IPS-18a (cell line): ENCODE measurements around the gene GPC3.

Experiments
- H3K27ac ChIP-seq: one replicate; pipeline ENCODE4 v1.5.1; 2013; ENCODE audit warnings: low read length
- H3K27me3 ChIP-seq: one replicate; pipeline ENCODE4 v1.6.1; 2013; ENCODE audit warnings: mild to moderate bottlenecking, low read length; ENCODE audit not compliant: control insufficient read depth, insufficient read depth
- H3K36me3 ChIP-seq: one replicate; pipeline ENCODE4 v1.6.1; 2013; ENCODE audit warnings: low read depth, low read length; ENCODE audit not compliant: control insufficient read depth
- H3K4me1 ChIP-seq: one replicate; pipeline ENCODE4 v1.6.1; 2013; ENCODE audit warnings: low read depth, low read length; ENCODE audit not compliant: control insufficient read depth
- H3K4me3 ChIP-seq: one replicate; pipeline ENCODE4 v1.5.1; 2013; ENCODE audit warnings: low read length
- H3K9ac ChIP-seq: one replicate; pipeline ENCODE4 v1.6.1; 2013; ENCODE audit warnings: mild to moderate bottlenecking, low read length, moderate library complexity
- H3K9me3 ChIP-seq: one replicate; pipeline ENCODE4 v1.6.1; 2013; ENCODE audit warnings: low read depth, low read length; ENCODE audit not compliant: control insufficient read depth

The GPC3 gene

DNA sequence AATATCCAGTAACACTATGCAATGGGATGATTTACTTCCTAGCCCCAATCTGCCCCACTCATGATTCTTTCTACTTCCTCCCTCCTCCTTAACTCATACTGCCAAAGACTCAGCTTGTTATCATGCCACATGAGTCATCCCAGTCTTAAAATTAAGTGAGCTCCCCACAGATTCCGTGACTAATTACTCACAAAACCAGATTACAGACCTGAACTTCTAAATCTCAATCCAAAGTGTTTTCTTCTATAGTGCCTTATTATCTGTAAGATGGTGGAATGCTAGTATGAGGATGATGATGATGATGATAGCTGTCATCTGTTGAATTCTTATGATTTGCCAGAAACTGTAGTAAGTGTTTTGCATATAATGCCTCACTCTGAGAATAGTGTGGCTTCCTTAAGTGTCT, 27.7 kb upstream of the GPC3 start:
- H3K9me3 ChIP-seq = peaks cover 7% of the 10 kb centered on the region
- H3K9ac ChIP-seq = no peak overlapping the region

DNA sequence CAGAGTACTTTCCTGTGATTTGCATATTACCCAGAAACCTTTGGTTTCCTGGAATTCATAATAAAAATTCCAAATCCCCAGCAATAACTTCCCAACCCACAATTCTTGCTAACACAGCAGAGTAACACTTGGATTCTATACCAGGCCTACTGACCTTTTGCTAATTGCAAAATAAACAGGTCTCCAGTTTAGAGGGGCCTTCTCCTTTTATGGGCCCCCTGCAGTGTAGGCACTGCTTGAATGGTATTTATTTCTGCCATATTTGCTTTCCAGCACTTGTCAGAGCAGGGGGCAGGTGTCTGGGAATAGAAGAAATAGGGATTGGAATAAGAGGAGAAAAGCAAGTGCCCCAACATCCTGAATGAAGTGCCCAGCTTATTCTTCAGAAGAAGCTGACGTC, 25.3 kb upstream of the GPC3 start:
- Histone ChIP-seq H3K9ac (no peak overlapping the region), H3K9me3 (peaks cover 15% of the 10 kb centered on the region), H3K36me3 (no peaks in the 10 kb centered on the region), H3K4me1 (no peaks in the 10 kb centered on the region), H3K27me3 (no peaks in the 10 kb centered on the region), H3K4me3 (no peak overlapping the region), H3K27ac (no peak overlapping the region)

More for the DNA sequence above, 27.7 kb upstream of the GPC3 start:
- Histone ChIP-seq H3K4me3 (no peak overlapping the region), H3K27me3 (no peaks in the 10 kb centered on the region), H3K27ac (no peak overlapping the region), H3K36me3 (no peaks in the 10 kb centered on the region), H3K4me1 (no peaks in the 10 kb centered on the region)

DNA sequence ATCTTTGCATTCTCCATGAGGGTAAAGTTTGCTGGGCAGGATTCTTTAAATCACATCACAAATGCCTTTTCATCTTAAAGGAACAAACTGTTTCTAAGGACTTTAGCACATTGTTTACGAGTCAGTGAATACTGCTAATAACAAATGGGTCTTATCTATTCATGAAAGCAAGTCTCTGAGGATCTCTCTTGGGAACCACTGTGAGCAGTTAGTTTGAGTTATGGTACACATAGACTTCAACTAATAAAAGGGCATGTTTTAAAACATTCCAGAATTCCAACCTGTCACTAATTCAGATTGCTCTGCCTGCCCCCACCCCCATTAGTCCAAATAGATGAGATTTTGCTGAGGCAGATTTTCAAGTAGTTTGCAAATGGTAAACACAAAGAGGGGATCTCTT, 22.3 kb upstream of the GPC3 start:
- H3K9ac ChIP-seq = no peak overlapping the region

DNA sequence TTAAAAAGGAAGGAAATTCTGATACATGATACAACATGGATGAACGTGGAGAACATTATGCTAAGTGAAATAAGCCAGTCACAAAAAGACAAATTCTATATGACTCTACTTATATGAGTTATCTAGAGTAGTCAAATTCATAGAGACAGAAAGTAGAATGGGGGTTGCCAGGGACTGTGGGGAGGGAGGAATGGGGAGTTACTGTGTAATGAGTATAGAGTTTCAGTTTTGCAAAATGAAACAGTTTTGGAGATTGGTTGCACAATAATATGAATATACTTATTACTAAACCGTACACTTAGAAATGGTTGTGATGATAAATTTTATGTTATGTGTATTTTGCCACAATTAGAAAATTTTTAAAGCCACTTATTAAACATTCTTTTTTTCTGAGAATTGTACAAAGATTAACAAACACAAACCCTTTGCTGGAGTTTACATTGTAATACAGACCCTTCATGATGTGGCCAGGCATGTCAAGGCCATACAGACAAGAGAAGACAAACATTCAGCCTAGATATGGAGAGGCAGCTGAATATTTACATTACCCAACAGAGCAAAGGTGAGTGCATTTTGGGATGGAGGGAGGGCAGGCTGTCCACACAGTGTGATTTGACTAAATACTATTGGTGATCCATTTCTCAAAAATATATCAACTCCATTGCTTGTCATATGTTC, 21.2 kb upstream of the GPC3 start:
- Histone ChIP-seq H3K4me1 (no peaks in the 10 kb centered on the region), H3K9ac (no peak overlapping the region), H3K9me3 (peaks cover 18% of the 10 kb centered on the region), H3K27me3 (no peaks in the 10 kb centered on the region), H3K36me3 (no peaks in the 10 kb centered on the region), H3K4me3 (no peak overlapping the region), H3K27ac (no peak overlapping the region)

More for the DNA sequence above, 22.3 kb upstream of the GPC3 start:
- Histone ChIP-seq H3K4me3 (no peak overlapping the region), H3K9me3 (peaks cover 18% of the 10 kb centered on the region), H3K4me1 (no peaks in the 10 kb centered on the region), H3K27me3 (no peaks in the 10 kb centered on the region), H3K36me3 (no peaks in the 10 kb centered on the region), H3K27ac (no peak overlapping the region)

DNA sequence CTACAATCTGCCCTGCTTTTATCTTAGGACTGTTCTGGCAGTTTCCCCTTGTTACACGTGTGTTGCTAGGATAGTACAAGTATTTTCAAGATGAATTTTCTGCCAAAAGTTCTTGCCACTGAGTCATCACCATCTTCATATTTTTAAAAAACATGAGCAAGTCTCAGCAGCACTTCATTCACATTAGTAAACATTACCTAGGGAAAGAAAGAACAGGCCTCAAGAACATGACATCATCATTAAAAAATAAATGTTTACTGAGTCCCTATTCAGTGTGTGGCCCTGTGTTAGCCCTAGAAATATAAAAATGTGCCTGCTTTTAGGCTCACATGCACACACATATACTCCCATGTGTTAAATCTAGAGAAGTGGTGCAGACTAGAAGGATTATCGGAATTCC, 18.7 kb upstream of the GPC3 start:
- no peak overlapping the region for H3K9ac ChIP-seq
- peaks cover 16% of the 10 kb centered on the region for H3K9me3 ChIP-seq
- no peak overlapping the region for H3K27ac ChIP-seq
- no peak overlapping the region for H3K4me3 ChIP-seq
- H3K27me3 ChIP-seq = no peaks in the 10 kb centered on the region
- H3K4me1 ChIP-seq = no peaks in the 10 kb centered on the region
- H3K36me3 ChIP-seq = no peaks in the 10 kb centered on the region

DNA sequence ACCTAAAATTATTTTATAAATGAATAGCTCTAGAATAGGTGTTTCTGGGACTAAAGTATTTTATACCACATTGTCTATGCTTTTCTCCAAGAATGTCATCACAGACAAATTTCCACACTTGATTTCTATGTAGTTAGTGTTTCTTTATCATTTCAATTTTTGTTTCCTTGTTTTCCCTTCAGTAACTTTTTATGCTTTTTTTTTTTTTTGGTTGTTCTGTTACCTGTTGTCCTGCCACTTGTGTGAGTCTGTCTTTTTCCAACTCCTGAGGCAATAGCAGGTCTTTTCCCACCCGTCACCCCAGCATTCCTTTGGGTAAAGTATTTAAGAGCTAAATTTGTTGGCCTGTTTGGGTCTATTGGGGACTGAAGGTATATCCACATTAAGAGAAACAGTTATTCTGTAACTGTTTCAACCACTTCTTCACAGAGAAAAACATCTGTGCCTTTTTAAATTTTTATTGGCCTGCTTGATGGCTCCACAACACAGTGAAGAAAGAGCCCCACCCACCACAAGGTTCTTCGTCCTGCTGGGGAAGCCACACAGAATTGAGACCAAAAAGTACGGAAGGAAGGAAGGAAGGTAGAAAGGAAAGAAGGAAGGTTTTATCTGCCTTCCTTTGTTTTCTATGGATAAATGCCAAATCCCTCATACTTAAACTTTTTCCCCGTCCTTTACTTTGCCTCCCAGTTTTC, 17.7 kb upstream of the GPC3 start:
- Histone ChIP-seq H3K4me1 (no peaks in the 10 kb centered on the region), H3K36me3 (no peaks in the 10 kb centered on the region), H3K9me3 (peaks cover 16% of the 10 kb centered on the region), H3K27ac (no peak overlapping the region), H3K9ac (no peak overlapping the region), H3K27me3 (no peaks in the 10 kb centered on the region), H3K4me3 (no peak overlapping the region)

DNA sequence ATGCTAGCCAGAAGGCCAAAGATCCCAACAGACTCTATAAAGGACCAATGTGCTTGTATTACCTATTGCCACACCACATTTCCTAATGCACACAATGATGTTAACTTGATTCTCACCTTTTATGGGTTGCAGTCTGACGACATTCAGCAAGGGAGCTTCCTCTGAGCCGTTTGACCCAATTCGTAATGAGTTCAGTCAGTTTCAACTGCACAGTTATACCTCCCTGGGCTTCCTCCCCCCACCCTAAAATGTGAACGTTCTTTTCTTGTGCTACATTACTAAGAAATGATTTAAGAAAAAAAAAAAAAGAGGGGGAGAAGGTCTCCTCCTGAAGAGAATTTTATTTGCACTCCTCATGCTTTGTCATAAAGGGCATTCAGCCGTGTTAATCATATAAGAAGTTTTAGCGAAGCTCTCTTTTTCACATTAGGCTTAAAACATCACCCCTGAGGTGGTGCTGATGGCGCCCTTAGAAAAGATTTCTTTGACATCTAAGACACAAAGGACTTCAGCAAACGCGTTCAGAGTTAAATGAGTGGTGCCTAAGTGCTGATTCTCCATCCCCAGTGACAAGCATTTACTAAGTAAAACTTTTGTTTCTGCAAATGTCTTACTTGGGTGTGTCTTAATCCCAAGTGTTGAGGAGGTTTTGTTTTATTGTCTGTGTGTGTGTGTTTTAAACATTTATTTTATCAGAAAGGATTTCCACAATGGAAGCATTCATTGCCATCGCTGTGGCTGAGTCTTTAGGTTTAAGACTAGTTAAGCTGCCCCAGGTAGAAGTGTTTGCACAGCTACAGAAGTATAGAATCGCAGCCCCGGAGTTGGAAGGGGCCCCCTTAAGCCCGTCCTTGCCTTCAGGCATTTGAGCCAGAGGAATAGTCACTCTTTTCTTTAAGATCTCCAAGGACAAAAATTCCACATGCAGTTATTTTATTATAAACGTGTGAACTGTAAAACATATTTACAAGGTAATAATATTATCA, 15.2 kb upstream of the GPC3 start:
- H3K4me3 ChIP-seq = no peak overlapping the region
- no peaks in the 10 kb centered on the region for H3K4me1 ChIP-seq
- H3K9me3 ChIP-seq = peaks cover 17% of the 10 kb centered on the region
- H3K9ac ChIP-seq = no peak overlapping the region
- no peak overlapping the region for H3K27ac ChIP-seq
- no peaks in the 10 kb centered on the region for H3K36me3 ChIP-seq
- H3K27me3 ChIP-seq = no peaks in the 10 kb centered on the region

DNA sequence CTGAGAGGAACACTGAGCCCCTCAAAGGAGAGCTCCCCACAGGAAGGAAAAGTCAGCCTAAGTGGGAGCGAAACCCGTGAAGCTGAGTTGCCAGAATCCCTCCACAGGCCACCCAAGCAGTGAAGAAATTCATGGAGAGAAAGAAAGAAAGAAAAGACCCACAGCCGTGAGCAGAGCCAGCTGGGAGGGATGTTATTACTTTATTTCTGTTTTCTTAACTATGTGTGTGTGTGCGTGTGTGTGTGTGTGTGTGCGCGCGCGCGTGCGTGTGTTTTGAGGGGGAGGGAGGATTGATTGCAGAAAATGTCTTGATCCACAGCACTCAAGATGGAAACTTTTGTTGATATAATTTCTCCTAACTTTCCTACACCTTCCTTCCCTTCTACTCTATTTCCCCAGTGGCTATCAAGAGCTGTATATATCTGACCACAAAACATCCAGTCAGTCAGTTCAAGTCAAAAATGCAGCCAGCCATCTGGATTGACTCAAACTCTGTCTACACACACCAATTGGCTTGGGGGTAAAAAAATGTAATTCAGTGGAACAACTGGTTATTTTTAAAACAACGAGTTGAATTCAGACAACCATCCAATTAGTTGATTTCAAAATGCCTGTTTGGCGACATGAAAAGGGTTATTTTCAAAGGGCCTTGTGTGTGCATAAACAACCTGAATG, 13.8 kb upstream of the GPC3 start:
- Histone ChIP-seq H3K4me3 (no peak overlapping the region), H3K4me1 (no peaks in the 10 kb centered on the region), H3K9ac (no peak overlapping the region), H3K27ac (no peak overlapping the region), H3K27me3 (no peaks in the 10 kb centered on the region), H3K9me3 (peaks cover 17% of the 10 kb centered on the region), H3K36me3 (no peaks in the 10 kb centered on the region)

DNA sequence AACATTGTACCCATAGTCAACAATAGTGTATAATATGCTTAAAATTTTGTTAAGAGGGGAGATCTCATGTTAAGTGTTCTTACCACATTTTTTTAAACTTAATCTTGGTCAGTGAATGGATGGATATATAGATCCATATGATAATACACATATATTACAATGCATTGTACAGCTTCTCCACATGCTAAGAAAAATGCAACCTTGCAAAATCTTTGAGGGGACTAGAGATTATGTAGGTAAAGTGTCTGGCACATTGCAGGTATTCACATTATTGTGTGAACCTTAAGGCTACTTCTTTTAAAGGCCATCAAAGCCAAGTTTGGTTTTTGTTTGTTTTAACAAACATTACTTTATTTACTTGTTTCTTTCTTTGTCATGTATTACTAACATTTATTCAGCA, 10.4 kb upstream of the GPC3 start:
- Histone ChIP-seq H3K27me3 (no peaks in the 10 kb centered on the region), H3K4me1 (no peaks in the 10 kb centered on the region), H3K36me3 (no peaks in the 10 kb centered on the region), H3K9me3 (peaks cover 9% of the 10 kb centered on the region), H3K4me3 (no peak overlapping the region), H3K27ac (no peak overlapping the region), H3K9ac (no peak overlapping the region)

DNA sequence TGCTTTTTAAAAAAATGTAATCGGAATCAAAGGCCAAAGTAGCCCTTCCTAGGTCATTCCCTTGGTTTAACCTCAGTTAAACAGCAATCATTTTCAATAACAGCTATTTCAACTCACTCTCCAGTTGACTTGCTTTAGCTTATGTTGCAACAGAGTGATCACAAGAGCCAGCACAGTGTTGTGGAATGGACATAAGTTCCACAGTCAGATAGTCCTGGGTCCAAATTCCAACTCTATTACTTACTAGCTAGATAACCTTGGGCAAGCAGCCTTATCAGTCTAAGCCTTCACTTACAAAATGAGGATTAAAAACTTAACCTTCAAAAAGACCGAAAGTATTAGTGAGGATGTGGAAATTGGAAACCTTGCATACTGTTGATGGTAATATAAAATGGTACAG, 9.2 kb upstream of the GPC3 start:
- Histone ChIP-seq H3K27ac (no peak overlapping the region), H3K27me3 (no peaks in the 10 kb centered on the region), H3K4me3 (no peak overlapping the region), H3K9me3 (peaks cover 9% of the 10 kb centered on the region), H3K4me1 (no peaks in the 10 kb centered on the region), H3K9ac (no peak overlapping the region), H3K36me3 (no peaks in the 10 kb centered on the region)

DNA sequence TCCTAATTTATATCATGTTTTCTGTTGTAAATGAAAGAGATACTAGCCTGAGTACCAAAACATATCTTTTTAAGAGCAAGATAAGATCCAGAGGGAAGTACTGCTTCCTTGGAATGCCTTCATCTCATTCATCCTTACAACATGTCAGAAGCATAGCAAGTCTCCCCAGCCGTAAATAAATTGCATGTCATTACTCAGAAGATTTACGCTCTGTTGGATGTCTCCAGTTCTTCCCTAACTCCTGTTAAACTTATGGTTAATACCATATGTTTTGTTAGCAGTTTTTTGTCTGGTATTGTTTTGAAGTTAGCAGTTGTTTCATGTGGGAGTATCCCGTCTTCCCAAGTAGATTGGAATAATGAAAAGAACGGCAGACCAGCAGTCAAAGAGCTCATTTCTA, 7.5 kb upstream of the GPC3 start:
- peaks cover 9% of the 10 kb centered on the region for H3K9me3 ChIP-seq
- H3K4me3 ChIP-seq = no peak overlapping the region
- H3K36me3 ChIP-seq = no peaks in the 10 kb centered on the region
- no peaks in the 10 kb centered on the region for H3K4me1 ChIP-seq
- H3K9ac ChIP-seq = no peak overlapping the region
- no peaks in the 10 kb centered on the region for H3K27me3 ChIP-seq
- no peak overlapping the region for H3K27ac ChIP-seq
